ENCODE measurements around the gene SAP130.

The SAP130 gene

DNA sequence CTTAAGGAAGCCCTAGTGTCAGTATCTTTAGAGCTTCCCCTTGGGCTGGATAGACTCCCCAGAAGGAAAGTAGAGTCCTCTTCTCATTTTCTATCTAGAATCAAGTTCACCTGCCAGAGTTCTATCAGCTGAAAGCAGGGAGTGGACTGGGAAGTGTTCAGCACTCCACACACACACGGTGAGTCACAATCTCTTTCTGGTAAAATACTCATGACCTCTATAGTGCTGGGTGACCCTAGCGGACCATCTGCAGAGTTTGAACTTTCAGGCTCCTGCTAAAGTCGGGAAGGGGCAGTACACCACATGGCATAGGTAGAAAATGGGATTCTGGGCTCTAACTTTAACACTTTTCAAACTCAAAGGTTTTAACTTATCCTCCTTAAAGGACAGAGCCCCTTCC lies 43.3 kb downstream of the SAP130 start:
- H4K20me1 ChIP-seq (ENCODE audit: insufficient read depth, low read length) = no peaks in the 10 kb centered on the region
- peaks cover 8% of the 10 kb centered on the region; the same call in 1 of the 2 replicates for H3K79me2 ChIP-seq (ENCODE audit: insufficient read depth, low read length)
- no peak for ATAC-seq (ENCODE audit: insufficient read depth, low read depth)
- H3K27me3 ChIP-seq (ENCODE audit: insufficient read depth, low read length, poor library complexity) = no peaks in the 10 kb centered on the region
- H3K36me3 ChIP-seq (ENCODE audit: insufficient read depth, low read length) = peaks cover 90% of the 10 kb centered on the region
- H3K4me1 ChIP-seq (ENCODE audit: insufficient read depth, low read length) = no peaks in the 10 kb centered on the region
- H3K4me3 ChIP-seq (ENCODE audit: low read depth in 1 of 2, low read length in 2 of 2) = no peak overlapping the region
- H3K27ac ChIP-seq (ENCODE audit: low read length) = no peak overlapping the region
- no peak overlapping the region for H3K4me2 ChIP-seq (ENCODE audit: insufficient read depth, low read length)
- no peak for DNase-seq
- no peak for TF ChIP-seq EZH2 (IDR thresholded peaks at IDR 0.05; ENCODE audit: borderline replicate concordance, low read depth, low read length, severe bottlenecking)
- TF ChIP-seq, protein P1, sequence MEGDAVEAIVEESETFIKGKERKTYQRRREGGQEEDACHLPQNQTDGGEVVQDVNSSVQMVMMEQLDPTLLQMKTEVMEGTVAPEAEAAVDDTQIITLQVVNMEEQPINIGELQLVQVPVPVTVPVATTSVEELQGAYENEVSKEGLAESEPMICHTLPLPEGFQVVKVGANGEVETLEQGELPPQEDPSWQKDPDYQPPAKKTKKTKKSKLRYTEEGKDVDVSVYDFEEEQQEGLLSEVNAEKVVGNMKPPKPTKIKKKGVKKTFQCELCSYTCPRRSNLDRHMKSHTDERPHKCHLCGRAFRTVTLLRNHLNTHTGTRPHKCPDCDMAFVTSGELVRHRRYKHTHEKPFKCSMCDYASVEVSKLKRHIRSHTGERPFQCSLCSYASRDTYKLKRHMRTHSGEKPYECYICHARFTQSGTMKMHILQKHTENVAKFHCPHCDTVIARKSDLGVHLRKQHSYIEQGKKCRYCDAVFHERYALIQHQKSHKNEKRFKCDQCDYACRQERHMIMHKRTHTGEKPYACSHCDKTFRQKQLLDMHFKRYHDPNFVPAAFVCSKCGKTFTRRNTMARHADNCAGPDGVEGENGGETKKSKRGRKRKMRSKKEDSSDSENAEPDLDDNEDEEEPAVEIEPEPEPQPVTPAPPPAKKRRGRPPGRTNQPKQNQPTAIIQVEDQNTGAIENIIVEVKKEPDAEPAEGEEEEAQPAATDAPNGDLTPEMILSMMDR (IDR thresholded peaks at IDR 0.05; ENCODE audit: borderline replicate concordance, extremely low read depth, low read length, poor library complexity, severe bottlenecking) = no peak
- no peak overlapping the region for H2AFZ ChIP-seq (ENCODE audit: low read depth, low read length)
- H3K9me3 ChIP-seq (ENCODE audit: insufficient read depth, low read length, severe bottlenecking) = no peaks in the 10 kb centered on the region
- no peak overlapping the region for H3K9ac ChIP-seq (ENCODE audit: low read depth, low read length)

DNA sequence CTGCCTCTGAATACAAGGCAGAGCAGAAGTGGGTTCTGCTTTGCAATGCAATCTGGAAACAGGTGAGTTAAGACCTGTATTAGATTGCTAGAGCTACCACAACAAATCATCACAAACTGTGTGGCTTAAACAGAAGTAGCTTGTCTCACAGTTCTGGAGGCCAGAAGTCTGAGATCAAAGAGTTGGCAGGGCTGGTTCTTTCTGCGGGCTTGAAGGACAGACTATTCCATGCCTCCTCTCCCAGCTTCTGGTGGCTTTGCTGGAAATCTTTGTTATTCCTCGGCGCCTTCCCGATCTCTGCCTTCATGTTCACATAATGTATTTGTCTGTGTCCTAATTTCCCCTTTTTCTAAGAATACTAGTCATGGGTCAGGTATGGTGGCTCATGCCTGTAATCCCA lies 58.4 kb downstream of the SAP130 start:
- Histone ChIP-seq H3K4me2 (ENCODE audit: insufficient read depth, low read length) (no peak overlapping the region), H3K9ac (ENCODE audit: low read depth, low read length) (no peak overlapping the region), H3K9me3 (ENCODE audit: insufficient read depth, low read length, severe bottlenecking) (no peaks in the 10 kb centered on the region), H4K20me1 (ENCODE audit: insufficient read depth, low read length) (no peaks in the 10 kb centered on the region), H3K4me1 (ENCODE audit: insufficient read depth, low read length) (no peaks in the 10 kb centered on the region), H3K4me3 (ENCODE audit: low read depth in 1 of 2, low read length in 2 of 2) (no peak overlapping the region), H3K27me3 (ENCODE audit: insufficient read depth, low read length, poor library complexity) (no peaks in the 10 kb centered on the region), H3K36me3 (ENCODE audit: insufficient read depth, low read length) (peaks cover 78% of the 10 kb centered on the region), H3K79me2 (ENCODE audit: insufficient read depth, low read length) (peaks cover 2% of the 10 kb centered on the region; the same call in 1 of the 2 replicates), H2AFZ (ENCODE audit: low read depth, low read length) (no peak overlapping the region), H3K27ac (ENCODE audit: low read length) (no peak overlapping the region)
- TF ChIP-seq, protein P1 (IDR thresholded peaks at IDR 0.05; ENCODE audit: borderline replicate concordance, extremely low read depth, low read length, poor library complexity, severe bottlenecking) = no peak
- no peak for ATAC-seq (ENCODE audit: insufficient read depth, low read depth)
- DNase-seq = no peak

DNA sequence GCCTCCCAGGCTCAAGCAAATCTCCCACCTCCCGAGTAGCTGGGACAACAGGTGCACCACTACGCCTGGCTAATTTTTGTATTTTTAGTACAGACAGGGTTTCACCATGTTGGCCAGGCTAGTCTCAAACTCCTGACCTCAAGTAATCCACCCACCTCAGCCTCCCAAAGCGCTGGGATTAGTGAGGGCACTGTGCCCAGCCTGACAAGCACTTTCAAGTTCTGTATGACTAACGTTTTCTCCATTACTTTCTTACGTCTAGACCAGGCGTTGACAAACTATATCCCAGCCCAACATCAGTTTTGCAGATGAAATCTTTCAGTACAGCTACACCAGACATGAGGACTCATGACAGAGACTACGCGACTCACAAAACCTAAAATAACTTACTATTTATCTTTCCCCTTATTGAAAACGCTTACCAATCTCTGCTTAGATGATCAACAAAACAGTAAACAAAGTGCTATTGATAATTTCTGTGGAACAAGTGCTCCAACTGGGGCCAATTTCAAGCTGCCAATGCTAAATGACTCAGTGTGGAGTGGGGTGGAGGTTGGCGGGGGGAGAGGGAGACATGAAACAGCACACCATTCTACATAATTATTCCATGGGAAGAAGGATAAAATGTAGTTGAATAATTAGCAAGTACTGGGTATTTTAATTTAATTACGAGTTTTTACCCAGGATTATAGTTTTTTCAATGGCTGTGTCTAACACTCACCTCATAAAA lies 59.1 kb downstream of the SAP130 start:
- H2AFZ ChIP-seq (ENCODE audit: low read depth, low read length) = no peak overlapping the region
- no peak overlapping the region for H3K4me3 ChIP-seq (ENCODE audit: low read depth in 1 of 2, low read length in 2 of 2)
- H3K27ac ChIP-seq (ENCODE audit: low read length) = no peak overlapping the region
- H3K79me2 ChIP-seq (ENCODE audit: insufficient read depth, low read length) = no peaks in the 10 kb centered on the region
- no peaks in the 10 kb centered on the region for H3K4me1 ChIP-seq (ENCODE audit: insufficient read depth, low read length)
- no peak for DNase-seq
- H3K9me3 ChIP-seq (ENCODE audit: insufficient read depth, low read length, severe bottlenecking) = no peaks in the 10 kb centered on the region
- H3K27me3 ChIP-seq (ENCODE audit: insufficient read depth, low read length, poor library complexity) = no peaks in the 10 kb centered on the region
- ATAC-seq (ENCODE audit: insufficient read depth, low read depth) = no peak
- TF ChIP-seq EZH2 (IDR thresholded peaks at IDR 0.05; ENCODE audit: borderline replicate concordance, low read depth, low read length, severe bottlenecking) = no peak
- TF ChIP-seq, protein P1 (IDR thresholded peaks at IDR 0.05; ENCODE audit: borderline replicate concordance, extremely low read depth, low read length, poor library complexity, severe bottlenecking) = no peak
- no peak overlapping the region for H3K9ac ChIP-seq (ENCODE audit: low read depth, low read length)
- H3K36me3 ChIP-seq (ENCODE audit: insufficient read depth, low read length) = peaks cover 78% of the 10 kb centered on the region
- no peaks in the 10 kb centered on the region for H4K20me1 ChIP-seq (ENCODE audit: insufficient read depth, low read length)
- H3K4me2 ChIP-seq (ENCODE audit: insufficient read depth, low read length) = no peak overlapping the region

Data from DND-41 (cell line).